HepG2 (cell line): ENCODE results near the gene CCM2.

ENCODE experiments used
- CTCF ChIP-seq: sonication (generic); formaldehyde crosslinking; IDR thresholded peaks from 2 replicates; pipeline ENCODE4 v1.5.0; 2020; ENCODE audit warnings: mild to moderate bottlenecking, missing genetic modification reagents, moderate library complexity
- POLR2AphosphoS5 ChIP-seq: IDR thresholded peaks from 2 replicates; pipeline ENCODE4 v1.6.1; 2012; ENCODE audit warnings: low read depth, low read length
- TAF1 ChIP-seq: sonication (generic); formaldehyde crosslinking; IDR thresholded peaks from 2 replicates; pipeline ENCODE4 v1.4.0; 2020; ENCODE audit warnings: missing genetic modification reagents
- TOE1 ChIP-seq: sonication (generic); formaldehyde crosslinking; IDR thresholded peaks from 2 replicates; pipeline ENCODE4 v1.4.0; 2020; ENCODE audit warnings: mild to moderate bottlenecking, missing genetic modification reagents
- YY1 ChIP-seq: IDR thresholded peaks from 2 replicates; pipeline ENCODE4 v1.6.1; 2011; ENCODE audit warnings: low read length, low read depth, moderate library complexity, mild to moderate bottlenecking; ENCODE audit not compliant: insufficient read depth, insufficient replicate concordance
- ZBTB21 ChIP-seq: sonication (generic); formaldehyde crosslinking; IDR thresholded peaks from 2 replicates; pipeline ENCODE4 v1.4.0; 2020; ENCODE audit warnings: missing genetic modification reagents
- ZBTB46 ChIP-seq: sonication (generic); formaldehyde crosslinking; IDR thresholded peaks from 2 replicates; pipeline ENCODE4 v1.4.0; 2020; ENCODE audit warnings: mild to moderate bottlenecking, missing genetic modification reagents, borderline replicate concordance
- ZNF468 ChIP-seq: sonication (generic); formaldehyde crosslinking; IDR thresholded peaks from 2 replicates; pipeline ENCODE4 v1.8.0; 2022; ENCODE audit warnings: mild to moderate bottlenecking, moderate library complexity, missing genetic modification reagents
- TF ChIP-seq, protein P1 (sequence below): sonication (generic); formaldehyde crosslinking; IDR thresholded peaks from 2 replicates; pipeline ENCODE4 v1.5.0; 2020; ENCODE audit warnings: missing genetic modification reagents, mild to moderate bottlenecking, borderline replicate concordance

DNA sequence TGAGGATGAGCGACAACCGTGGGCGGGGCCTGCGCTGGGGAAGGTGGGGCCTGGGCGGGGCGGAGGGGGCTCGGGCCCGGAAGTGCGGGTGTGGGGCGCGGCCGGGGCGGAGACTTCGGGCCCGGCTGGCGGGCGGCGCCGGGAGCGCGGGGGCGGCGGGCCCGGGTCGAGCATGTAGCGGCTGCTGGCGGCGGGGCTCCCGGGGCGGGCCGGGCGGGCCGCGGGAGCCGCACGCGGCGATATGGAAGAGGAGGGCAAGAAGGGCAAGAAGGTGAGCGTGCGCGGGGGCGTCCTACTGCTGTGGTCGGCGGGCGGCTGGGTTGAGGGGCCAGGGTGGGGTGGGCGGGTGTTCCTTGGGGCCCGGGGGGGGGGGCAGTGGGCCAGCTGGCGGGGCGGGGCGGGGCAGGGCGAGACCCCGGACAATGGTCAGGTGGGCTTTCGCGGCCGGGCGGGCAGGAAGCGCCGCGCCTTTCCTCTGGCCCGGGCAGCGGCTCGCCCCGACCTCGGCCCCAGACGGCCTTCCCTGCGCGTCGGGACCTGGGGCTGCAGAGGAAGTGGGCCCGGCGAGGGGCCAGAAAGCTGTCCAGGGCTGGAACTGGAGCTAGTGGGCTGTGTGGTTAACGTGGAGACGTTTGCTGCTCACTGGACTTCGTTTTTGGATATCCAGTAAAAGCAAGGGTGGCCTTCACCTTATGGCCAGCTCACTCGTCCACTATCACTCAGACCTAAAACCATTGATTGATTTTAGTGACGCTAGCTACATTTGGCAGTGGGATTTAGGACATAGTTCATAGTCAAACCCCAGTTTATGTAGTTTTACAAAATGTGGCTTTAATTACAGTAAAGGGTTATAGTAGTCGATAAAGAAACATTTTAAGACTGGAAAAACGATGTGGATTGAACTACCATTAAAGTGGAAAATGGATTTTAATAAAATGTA, at the start of gene CCM2:
- TF ChIP-seq TOE1 (CRISPR knock-in tag) (no peak), YY1 (no peak), ZBTB21 (no peak), TAF1 (CRISPR knock-in tag) (no peak), POLR2AphosphoS5 (no peak), ZBTB46 (CRISPR knock-in tag) (no peak), ZNF468 (CRISPR knock-in tag) (no peak), CTCF (CRISPR knock-in tag) (no peak)
- TF ChIP-seq, protein P1, sequence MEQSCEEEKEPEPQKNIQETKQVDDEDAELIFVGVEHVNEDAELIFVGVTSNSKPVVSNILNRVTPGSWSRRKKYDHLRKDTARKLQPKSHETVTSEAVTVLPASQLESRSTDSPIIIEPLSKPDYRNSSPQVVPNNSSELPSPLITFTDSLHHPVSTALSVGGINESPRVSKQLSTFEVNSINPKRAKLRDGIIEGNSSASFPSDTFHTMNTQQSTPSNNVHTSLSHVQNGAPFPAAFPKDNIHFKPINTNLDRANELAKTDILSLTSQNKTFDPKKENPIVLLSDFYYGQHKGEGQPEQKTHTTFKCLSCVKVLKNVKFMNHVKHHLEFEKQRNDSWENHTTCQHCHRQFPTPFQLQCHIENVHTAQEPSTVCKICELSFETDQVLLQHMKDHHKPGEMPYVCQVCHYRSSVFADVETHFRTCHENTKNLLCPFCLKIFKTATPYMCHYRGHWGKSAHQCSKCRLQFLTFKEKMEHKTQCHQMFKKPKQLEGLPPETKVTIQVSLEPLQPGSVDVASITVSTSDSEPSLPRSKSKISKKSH = no peak
